Fibroblast of mammary gland (primary cell): ENCODE results near the gene SMIM41.

Source experiments
- DNase-seq: peaks from one replicate; pipeline ENCODE4 v3.0.0-alpha.2; 2010; ENCODE audit warnings: low read depth
- H3K4me3 ChIP-seq: 2 replicates; pipeline ENCODE4 v1.5.1; 2011; ENCODE audit warnings: low read depth, mild to moderate bottlenecking, low read length, moderate library complexity; ENCODE audit not compliant: control insufficient read depth
- TF ChIP-seq, protein P1 (sequence below): conservative IDR thresholded peaks from 2 replicates; pipeline ENCODE4 v1.5.1; 2011; ENCODE audit warnings: low read depth, low read length, inconsistent platforms; ENCODE audit not compliant: control insufficient read depth, insufficient read depth

Gene SMIM41

DNA sequence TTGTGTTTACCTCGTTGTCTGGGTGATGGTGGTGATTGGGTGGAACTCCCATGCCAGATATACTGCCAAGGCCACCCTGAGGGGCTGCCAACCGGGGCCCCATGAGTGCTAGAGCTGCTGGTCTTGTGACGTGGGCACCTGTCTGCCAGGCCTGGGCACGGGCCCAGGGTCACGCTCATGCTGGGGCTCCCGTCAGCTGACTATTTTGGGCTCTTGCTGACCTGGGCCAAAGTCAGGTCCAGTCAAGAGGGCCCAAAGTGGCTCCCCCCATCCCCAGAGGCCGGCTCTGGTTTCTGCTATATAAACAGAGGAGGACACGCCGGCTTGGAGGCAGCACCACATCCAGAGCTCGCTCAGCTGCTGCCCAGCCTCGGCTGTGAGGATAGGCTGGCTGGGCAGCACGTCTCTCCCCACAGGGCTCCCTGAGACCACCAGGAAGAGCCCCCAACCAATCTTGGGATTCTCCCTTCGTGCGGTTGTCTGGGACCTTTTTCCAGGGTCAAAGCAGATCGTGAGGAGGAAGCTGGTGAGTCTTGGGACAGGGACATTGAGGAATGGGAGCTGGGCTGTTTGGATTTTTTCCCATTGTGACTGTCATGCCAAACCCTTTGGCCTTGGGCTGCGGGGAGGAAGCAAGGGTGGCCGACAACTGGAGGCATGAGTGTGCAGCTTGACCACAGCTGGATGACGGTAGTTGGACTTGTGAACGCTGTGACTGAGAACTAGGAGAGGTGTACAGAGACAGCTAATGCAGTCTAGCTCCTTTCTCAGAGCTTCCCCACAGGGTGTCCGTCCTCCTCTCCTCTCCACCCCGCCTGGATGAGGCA, 35.9 kb upstream of the SMIM41 start:
- TF ChIP-seq, protein P1, sequence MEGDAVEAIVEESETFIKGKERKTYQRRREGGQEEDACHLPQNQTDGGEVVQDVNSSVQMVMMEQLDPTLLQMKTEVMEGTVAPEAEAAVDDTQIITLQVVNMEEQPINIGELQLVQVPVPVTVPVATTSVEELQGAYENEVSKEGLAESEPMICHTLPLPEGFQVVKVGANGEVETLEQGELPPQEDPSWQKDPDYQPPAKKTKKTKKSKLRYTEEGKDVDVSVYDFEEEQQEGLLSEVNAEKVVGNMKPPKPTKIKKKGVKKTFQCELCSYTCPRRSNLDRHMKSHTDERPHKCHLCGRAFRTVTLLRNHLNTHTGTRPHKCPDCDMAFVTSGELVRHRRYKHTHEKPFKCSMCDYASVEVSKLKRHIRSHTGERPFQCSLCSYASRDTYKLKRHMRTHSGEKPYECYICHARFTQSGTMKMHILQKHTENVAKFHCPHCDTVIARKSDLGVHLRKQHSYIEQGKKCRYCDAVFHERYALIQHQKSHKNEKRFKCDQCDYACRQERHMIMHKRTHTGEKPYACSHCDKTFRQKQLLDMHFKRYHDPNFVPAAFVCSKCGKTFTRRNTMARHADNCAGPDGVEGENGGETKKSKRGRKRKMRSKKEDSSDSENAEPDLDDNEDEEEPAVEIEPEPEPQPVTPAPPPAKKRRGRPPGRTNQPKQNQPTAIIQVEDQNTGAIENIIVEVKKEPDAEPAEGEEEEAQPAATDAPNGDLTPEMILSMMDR = no peak
- H3K4me3 ChIP-seq = no peak overlapping the region
- DNase-seq = peak; percentile 83

DNA sequence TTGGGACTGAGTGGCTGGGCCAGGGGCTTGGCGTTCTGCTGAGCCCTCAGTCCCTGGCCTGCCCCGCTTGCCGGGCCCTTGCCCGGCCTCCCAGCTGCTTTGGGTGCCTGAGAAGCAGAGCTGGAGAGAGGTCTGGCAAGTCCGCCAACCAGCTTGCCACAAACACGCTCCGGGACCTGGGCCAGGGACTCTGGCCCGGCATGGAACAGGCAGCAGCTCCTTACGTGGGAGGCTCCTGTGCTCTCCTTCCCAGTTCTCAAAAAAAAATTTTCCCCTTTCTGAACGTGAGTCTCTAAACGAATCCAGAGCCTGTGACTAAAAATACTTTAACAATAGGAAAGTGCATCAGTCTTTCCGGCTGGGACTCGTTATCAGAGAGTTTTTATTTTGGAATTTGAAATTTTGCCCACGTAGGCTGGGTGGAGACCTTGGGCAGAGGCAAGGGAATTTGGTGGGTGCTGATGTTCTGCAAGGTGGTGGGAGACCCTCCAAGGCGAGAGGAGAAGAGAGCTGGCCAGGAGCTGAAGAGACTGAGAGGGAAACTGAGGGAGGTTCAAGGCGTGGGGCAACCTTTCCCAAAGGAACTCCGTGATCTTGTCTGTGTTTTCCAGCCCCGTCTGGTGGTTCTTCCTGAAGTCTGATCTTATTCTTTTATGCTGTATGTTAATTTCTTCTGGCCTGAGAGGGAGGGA, 35.1 kb upstream of the SMIM41 start:
- TF ChIP-seq, protein P1 = no peak
- no peak overlapping the region for H3K4me3 ChIP-seq
- peak; percentile 94 for DNase-seq

DNA sequence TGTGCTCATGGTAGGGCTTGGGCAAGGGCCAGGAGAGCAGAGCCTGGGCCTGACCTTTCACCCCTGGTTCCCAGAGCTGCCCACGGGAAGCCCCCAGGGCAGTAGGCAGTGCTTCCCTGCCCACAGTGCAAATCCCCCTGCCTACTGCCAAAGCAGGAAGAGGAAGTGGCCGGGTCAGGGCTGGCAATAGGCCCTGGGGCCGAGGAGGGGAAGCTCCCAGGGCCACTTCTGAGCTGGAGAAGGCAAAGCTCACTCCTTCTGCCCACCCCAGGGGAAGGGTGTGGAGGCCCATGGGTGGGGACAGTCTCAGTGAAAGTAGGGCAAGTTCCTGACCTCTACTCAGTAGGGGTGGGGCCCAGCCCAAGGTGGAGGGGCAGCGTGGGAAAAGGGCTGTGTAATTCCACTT, 33.7 kb upstream of the SMIM41 start:
- H3K4me3 ChIP-seq = no peak overlapping the region
- DNase-seq = no peak
- TF ChIP-seq, protein P1 = no peak

DNA sequence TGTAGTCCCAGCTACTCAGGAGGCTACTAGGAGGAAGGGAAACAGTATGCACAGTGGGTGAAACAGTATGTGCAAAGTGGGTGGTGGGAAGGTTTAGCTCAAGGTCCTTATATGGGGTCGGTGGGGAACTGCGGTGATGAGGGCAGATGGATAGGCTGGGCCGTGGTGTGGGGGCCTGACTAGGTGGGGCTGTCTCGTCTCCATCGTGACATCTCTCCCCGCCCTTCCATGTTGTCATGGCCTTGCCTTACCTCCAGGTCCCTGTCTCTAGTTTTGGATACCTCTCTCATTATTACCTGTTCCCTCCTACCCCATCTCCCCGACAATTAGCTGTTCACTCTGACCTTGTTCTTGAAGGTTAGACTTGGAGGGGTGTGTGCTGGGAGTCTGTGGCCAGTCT, 32.6 kb upstream of the SMIM41 start:
- H3K4me3 ChIP-seq = no peak overlapping the region

DNA sequence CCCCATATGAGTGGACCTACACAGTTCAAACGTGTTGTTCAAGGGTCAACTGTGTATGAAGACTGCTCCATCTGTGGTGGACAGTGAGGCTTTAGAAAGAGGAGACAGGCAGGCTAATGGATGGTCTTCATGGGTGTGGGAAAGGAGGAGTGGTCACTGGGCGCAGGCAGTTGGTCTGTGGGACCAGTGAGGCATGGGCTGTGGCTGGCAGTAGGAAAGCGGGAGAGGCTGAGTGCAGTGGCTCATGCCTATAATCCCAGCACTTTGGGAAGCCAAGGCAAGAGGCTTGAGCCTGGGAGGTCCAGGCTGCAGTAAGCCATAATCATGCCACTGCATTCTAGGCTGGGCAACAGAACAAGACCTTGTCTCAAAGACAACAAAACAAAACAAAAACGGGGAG, 30.2 kb upstream of the SMIM41 start:
- no peak overlapping the region for H3K4me3 ChIP-seq
- DNase-seq = no peak
- TF ChIP-seq, protein P1 = no peak

More for the DNA sequence above, 32.6 kb upstream of the SMIM41 start:
- TF ChIP-seq, protein P1 = no peak
- DNase-seq = no peak

DNA sequence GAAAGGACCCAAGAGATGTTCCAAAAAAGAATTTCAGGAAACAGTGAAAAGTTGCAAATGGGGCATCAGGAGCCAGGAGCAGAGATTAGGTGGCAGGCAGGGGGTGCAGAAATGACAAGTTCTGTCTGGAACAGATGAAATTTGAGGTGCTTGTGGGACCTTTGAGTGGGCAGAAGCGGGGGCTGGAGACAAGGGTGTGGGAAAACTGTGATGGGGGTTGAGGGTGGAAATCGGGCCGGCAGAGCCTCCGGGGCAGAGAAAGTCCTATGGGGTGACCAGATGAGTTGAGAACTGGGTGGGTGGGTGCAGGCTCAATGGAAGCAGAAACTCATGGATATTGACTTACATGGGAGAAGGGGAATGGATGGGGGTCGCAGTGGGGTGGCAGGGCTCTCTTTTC, 29.8 kb upstream of the SMIM41 start:
- TF ChIP-seq, protein P1 = no peak
- DNase-seq = no peak

More for the DNA sequence above, 29.8 kb upstream of the SMIM41 start:
- H3K4me3 ChIP-seq = no peak overlapping the region
